Measurements from ENCODE around the gene ZMIZ1.

GRCh38 chr10:79099898-79100448, 31.2 kb downstream of the ZMIZ1 start:
- TF ChIP-seq CTCF (IDR thresholded peaks at IDR 0.05; ENCODE audit: poor library complexity, severe bottlenecking) (no peak), REST (IDR thresholded peaks at IDR 0.05; ENCODE audit: borderline replicate concordance) (no peak), MXI1 (conservative IDR thresholded peaks at IDR 0.05; ENCODE audit: poor library complexity, severe bottlenecking) (no peak), EZH2 (IDR thresholded peaks at IDR 0.05; ENCODE audit: borderline replicate concordance, insufficient read depth, low read length, poor library complexity, severe bottlenecking) (no peak), POLR2AphosphoS5 (IDR thresholded peaks at IDR 0.05) (no peak)
